IPS-NIHi7 (cell line): ENCODE measurements around the gene CFAP100.
A peak's percentile ranks its signal among the peaks of the same experiment; 100 is the strongest.

Experiments used
- DNase-seq: peaks from one replicate; pipeline ENCODE4 v3.0.0; 2012; ENCODE audit warnings: mixed read lengths; ENCODE audit errors: extremely low spot score

The CFAP100 gene

GRCh38 chr3:126373682-126374601 lies 20.8 kb upstream of the CFAP100 start:
- DNase-seq: no peak

- DNase-seq: no peak
Measured at GRCh38 chr3:126375835-126376331, 18.8 kb upstream of the CFAP100 start.

DNA sequence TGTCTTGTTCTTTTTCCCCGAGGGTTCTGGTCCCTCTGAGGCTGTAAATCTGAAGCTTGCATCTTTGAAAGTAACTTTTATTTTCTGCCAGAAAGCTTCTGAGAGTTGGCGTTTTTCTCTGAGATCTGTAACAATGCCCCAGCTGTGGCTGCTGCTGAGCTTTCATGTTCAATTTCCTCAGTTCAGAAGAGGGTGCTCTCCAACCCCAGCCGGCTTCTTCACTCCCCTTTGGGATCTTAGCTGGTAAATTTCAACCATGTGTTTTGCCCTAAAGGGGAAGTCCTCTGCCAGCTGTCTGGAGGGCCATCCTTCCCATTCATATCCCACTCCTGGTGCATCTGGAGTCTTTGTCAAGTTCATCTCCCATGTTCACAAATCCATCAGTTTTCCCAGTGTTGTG lies 18.3 kb upstream of the CFAP100 start:
- no peak for DNase-seq

DNA sequence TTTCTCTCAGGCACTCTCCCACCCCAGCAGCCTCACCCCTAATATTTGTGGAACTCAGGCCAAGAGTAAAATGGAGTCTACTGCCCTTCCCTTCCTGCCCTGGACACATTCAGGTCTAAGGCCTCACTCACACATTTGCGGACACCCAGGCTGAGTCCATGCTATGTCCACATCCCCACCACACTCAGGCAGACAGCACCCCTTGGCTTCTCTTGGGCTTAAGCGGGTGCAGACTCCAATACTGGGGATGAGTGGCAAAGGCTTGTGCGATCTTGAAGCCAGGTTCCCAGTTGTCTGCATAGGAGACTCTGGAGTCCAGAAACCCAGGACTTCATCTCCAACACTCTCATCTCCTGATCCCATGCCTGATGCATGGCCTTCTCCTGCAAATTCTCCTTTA lies 17.5 kb upstream of the CFAP100 start:
- no peak for DNase-seq

DNA sequence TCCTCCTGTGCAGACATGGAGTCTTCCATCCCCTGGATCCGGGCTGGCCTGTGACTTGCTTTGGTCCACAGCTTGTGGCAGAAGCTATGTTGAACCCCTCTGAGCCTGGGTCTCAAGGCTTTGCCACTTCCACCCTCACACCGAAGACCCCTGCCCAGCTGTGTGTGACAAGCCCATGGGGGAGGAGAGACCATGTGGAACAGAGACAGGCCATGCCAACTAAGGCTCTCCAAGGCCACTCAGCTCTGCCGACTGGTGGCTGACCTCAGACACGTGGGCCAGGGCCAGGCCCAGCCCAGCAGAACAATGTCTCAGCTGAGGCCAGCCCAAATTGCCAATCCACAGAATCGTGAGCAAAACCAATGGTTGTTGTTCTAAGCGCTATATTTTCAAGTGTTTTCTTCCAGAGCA lies 16.4 kb upstream of the CFAP100 start:
- no peak for DNase-seq

- DNase-seq: no peak
Measured at GRCh38 chr3:126380011-126380768, 14.5 kb upstream of the CFAP100 start.

DNA sequence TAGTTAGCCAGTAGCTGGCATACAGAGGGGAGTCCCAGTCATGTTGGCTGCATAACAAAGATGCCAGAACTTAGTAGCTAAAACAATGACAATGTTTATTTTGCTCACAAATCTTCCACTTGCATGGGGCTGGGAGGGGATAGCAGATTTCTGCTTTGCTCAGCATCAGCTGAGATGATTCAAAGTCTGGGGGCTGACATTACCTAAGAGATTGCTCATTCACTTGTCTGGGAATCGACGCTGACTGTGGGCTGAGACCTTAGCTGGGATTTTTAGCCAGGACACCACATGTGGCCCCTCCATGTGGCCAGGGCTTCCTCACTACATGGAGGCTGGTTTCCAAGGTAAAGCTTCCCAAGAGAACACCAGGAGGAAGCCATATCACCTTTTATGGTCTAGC lies 12.7 kb upstream of the CFAP100 start:
- DNase-seq: no peak

- peak; percentile 91 for DNase-seq
Measured at GRCh38 chr3:126389112-126389793, 5.5 kb upstream of the CFAP100 start.

DNA sequence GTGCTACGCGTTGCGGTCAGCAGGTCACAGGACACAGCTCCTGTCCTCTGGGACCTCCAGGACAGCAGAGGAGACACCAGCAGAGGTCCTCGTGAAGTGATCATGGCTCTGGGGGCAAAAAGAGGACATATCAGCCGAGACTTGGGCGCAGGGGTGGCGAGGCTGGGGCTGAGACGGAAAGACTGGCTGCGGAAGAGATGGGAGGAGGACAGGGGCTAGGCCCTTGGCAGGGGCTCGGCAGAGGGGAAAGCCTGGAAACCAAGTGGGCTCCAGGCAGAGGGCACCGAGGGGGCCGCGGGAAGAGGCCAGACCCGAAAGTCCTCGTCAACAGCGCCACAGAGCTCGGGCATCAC lies 4.9 kb upstream of the CFAP100 start:
- no peak for DNase-seq

DNA sequence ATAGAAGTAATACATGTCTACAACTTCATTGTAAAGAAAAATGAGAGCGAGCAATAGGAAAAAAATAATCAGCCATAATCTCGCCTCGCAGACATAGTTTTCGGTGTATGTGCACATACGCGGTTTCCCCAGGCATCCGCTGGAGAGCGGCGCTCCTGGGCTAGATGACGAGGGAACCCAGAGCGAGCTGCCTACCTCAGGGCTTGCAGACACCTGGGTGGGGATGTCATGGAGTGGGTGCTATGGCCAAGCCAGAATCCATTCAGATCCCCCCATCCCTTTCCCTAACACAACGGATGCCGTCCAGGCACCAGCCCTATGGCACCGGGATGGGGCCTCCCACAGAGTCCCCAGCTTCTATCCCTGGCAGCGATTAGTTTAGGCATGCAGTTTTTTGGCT lies 4.5 kb upstream of the CFAP100 start:
- DNase-seq: no peak

- no peak for DNase-seq
Measured at GRCh38 chr3:126390751-126391150, 4.0 kb upstream of the CFAP100 start.

GRCh38 chr3:126391631-126392030 lies 3.1 kb upstream of the CFAP100 start:
- no peak for DNase-seq

GRCh38 chr3:126392246-126392645 lies 2.5 kb upstream of the CFAP100 start:
- DNase-seq: no peak

DNA sequence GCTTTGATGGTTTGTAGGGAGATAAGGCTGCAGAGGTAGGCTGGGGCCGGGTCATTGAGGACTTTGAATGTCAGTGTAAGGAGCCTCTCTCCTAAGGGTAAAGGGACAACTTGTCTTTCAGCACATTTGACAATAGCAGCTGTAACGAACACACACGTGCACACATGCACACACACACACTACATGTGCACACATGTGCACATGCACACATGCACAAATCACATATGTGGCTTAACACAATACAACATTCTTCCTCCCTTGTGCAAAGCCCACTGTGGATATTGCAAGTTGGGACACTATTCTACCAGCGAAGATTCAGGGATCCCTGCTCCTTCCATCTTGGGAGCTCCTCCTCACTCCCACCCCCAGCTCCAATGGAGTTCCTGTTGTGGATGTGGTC lies 1.1 kb upstream of the CFAP100 start:
- no peak for DNase-seq

DNA sequence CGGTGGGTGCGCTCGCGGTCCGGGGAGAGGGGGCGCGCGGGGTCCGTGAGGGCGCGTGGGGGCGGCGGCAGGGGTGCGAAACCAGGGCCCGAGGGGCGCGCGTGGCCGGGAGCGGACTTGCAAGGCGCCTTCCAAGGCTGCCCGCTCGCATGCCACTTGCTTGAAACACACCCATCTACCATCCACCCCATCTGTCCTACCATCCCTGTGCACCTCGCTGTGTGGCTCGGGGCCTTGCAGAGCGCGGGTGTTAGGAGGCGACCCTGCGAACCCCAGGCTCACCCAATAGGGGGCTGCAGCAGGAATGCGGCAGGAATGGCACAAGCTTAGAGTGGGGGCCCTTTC lies 240 bp downstream of the CFAP100 start:
- no peak for DNase-seq

GRCh38 chr3:126395846-126396513 lies 1.3 kb downstream of the CFAP100 start:
- DNase-seq: no peak

- DNase-seq: no peak
Measured at GRCh38 chr3:126396536-126396935, 1.8 kb downstream of the CFAP100 start.

DNA sequence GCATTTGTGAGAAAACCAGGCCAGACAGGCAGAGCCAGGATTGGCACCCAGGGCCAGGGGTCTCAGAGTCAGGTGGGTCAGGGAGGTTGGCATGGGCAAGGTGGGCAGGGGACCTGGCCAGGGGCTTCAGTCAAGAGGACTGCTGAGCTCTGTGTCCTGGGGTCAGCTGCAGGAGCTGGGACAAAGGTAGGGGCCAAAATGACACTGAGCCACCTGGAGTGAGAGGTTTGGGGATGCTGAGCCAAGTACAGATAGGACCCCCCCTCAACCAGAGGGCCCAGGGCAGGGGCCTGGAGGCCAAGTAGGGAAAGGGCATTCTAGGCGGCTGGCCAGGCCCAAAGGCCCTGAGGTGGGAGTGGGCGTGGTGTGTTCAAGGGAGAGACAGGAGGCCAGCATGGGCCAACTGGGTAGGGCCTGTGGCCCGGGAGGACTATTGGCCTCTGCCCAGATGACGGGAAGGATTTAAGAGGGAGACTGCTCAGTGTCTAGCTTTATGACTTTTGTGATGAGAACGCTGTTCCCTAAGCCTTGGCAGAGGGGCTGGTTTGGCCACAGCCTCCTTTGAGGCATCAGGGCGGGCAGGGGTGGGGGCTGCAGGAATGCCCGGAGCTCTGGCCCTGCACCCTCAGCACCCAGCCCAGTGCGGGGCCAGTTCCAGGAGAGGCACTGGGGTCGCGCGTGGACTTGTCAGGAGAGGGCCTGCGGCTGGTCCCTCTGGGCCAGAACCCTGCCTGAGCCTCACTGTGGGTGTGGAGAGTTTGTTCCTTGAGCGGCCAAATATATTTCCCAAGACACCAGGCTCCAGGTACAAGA lies 3.1 kb downstream of the CFAP100 start:
- DNase-seq: no peak

DNA sequence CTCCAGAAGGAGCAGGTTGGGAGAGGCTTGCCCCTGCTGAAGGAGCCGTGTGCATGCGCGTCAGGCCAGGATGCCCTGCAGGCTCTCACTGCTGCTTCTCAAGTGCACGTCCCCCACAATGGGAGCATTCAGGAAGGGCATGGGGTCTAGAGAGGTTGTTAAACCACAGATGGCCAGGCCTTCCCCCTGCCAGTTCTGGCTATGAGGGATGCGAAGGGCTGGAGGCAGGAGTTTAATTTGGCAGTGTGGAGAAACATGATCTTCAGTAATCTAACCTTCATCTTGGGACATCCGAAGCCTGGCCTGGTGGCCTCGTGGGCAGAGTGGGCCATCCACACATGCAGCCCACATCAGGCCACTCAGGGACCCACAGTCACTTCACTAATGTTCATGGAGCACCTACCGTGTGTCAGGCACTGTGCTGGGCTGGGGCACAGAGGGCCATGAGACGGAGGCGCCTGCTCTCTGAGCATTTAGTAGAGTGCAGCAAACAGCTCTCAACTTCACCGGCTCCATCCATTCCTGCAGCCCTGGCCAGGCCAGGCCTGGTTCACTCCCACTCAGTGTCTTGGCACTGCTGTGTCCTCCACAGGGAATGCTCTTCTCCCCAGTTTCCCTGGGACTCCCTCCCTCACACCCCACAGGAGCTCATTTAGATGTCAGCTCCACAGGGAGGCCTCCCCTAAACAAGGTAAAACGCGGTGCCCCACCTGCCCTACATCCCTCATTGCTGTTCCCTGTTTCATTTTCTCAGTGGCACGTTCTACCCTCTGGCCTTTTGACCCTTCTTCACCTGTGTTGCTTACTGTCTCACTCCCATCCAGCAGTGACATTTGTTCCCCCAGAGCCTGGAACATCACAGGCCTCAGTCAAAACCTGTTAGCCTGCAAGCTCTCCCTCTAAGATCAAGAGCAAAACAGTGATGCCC lies 4.0 kb downstream of the CFAP100 start:
- DNase-seq: no peak

DNA sequence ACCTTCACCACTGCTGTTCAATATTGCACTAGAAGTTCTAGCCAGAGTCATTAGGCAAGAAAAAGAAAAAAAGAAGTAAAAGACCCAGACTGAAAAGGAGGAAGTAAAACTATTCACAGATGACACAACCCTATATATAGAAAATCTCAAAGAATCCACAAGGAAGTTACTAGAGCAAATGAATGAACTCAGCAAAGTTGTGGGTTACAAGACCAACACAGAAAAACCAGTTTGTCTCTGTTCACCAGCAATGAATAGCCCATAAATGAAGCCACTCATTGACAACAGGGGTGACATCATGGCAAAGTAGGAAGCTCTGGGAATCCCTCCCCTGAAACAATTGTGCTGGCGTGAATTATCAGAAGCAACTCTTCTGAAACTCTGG lies 4.6 kb downstream of the CFAP100 start:
- DNase-seq: no peak
